ENCODE data around the gene SMIM10L1. TPM values are rescaled to one million over a fixed set of nuclear protein-coding genes. Genes with fewer than 3 reads are reported as not detected.
A peak's percentile ranks its signal among the peaks of the same experiment; 100 is the strongest.

SMIM10L1 gene
- polyA plus RNA-seq (ENCODE audit: insufficient read length in 3 of 3) = 10 to 100 TPM; 19.1 to 19.3 (median 19.2) TPM

DNA sequence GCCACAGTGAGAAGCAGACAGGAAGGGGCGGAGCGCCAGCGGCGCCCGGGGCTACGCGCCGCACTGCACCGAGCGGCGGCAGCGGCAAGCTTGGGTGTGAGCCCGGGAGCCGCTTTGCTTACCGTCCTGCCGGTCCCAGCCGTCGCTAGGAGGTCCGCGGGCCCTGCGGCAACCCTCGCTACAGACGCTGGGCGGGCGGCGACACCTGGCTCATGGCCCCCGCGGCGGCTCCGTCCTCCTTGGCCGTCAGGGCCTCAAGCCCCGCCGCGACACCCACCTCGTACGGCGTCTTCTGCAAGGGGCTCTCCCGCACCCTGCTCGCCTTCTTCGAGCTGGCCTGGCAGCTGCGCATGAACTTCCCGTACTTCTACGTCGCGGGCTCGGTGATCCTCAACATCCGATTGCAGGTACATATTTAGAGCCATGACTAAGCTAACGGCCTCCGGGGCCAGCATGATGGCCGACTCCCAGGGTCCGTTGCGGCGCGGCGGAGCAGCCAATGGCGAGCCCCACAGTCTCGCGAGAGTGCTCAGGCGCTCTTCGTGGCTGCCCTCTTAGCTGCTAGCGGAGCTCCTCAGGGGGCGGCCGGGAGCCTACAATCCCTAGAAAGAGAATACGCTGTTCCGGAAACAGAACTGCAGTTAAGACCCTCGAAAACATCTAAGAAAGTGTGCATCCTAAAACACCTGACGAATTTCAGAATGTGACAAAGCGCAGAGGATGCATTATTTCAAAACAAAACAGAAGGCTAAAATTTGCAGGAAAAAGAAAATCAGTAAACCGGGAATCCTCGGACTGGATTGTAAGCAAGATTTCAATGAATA lies at the start of gene SMIM10L1:
Gene SMIM10L1, plus strand, starts transcription at position 50 of the 824 bp plus-strand sequence. Its CDS starts 163 bp downstream, at position 213.
- peak; percentile 78 to 87 (median 80) for DNase-seq (ENCODE audit: low read depth in 3 of 3, low spot score in 2 of 3)

DNA sequence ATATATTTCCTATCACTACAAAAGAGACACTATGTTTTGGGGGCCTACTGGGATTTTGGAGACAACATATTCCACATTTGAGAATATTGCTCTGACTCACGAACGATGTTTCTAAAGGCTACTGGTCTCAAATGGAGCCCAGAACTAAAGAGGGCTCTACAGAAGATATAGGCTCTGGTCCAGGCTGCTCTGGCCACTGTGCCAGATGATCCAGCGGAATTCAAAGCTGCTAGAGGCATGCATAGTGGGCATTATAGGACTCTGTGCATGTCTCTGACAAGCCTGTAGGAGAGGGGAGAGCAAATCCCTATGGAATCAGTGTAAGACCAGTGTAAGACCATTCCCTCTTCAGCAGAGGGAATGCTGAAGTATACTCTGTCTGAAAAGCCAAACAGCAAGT lies 40.6 kb upstream of the SMIM10L1 start:
- DNase-seq (ENCODE audit: low read depth in 3 of 3, low spot score in 2 of 3) = no peak

DNA sequence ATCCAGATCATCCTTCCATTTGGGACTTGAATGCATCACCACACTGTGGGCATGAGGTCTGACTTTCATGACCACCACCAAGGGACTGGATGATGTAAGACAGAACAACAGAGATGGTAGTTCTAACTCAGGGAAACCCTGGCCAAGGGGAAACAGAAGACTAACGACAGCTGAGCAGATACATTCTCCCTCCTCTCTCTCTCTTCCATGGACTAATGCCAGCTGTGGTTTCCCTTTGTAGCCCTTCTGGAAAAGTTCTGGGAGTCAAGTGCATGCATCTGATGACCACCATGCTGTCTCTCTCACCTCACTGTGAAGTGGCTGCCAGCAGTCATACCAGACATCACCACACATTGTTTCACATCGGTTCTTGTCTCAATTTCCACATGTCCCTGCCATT lies 40.0 kb upstream of the SMIM10L1 start:
- no peak for DNase-seq (ENCODE audit: low read depth in 3 of 3, low spot score in 2 of 3)

DNA sequence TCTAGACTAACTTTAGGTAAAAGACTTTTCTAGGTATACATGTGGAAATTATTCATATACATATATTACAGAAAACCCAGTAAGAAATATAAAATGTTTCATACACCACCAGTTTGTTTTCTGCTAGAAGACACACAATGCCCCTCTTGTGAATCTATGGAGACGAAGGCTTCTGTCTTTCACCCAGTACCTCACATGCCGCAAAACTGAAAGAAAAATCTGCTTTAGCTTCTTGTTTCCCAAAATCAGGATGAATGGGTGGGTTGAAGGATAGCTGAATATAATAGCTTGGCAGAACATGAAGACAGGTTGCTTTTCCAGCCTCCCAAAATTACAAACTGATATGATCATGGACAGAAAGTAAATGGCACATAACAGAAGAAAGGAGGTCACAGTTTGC lies 37.8 kb upstream of the SMIM10L1 start:
- no peak for DNase-seq (ENCODE audit: low read depth in 3 of 3, low spot score in 2 of 3)

DNA sequence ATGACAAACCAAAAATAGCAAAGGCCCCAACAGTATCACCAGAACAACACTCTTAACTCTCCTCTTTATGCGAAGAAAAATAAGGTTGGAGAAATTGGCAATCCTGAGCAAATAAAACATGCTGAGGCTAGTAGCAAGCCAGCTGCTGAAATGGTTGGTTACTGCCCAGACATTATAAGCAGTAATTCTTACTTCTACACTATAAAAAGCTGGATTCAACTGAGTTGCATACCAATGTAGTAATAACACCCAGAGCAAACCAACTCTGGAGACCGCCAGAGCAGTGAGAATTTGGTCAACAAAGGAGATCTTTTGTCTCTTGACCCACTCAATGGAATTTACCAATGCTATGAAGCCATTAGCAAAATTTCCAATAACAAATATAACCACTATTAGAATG lies 37.2 kb upstream of the SMIM10L1 start:
- DNase-seq (ENCODE audit: low read depth in 3 of 3, low spot score in 2 of 3) = no peak

DNA sequence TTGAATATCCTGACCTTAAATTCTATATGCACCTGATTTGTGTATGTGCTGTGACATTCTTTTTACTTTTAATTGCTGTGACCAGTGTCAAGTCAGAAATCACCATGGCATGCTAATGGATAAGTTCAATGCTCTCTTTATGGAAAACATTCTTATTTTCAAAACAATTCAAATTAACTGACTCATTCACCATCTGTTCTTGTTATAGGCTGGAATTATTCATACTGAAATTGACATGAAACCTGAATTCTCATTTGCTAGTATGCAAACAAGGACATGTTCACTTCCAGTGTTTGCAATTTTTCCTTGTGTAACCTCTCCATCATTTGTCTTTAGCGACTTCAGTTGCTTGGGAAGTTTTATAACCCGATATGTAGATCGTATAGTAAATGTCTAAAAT lies 36.7 kb upstream of the SMIM10L1 start, which contains the start of gene TAS2R30:
Gene TAS2R30, minus strand, starts transcription at position 340 of the 400 bp plus-strand sequence. CDS start 400 bp downstream, outside the sequence.
- no peak for DNase-seq (ENCODE audit: low read depth in 3 of 3, low spot score in 2 of 3)

DNA sequence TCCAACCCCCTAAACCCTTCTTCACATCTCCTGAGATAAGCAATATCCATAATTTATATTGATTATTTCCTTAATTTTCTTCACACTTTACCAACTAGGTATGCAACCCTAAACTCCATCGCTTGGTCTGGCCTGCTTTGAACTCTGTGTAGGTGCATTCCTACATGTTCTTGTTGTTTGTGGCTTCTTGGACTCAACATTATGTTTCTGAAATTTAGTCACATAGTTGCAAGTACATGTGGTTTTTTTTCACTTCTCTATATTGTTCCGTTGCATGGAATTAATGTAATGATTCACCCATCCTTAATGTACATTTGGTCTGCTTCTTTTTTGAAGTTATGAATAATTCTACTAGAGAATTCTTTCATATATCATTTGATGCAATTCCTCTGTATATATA lies 34.9 kb upstream of the SMIM10L1 start:
- no peak for DNase-seq (ENCODE audit: low read depth in 3 of 3, low spot score in 2 of 3)

DNA sequence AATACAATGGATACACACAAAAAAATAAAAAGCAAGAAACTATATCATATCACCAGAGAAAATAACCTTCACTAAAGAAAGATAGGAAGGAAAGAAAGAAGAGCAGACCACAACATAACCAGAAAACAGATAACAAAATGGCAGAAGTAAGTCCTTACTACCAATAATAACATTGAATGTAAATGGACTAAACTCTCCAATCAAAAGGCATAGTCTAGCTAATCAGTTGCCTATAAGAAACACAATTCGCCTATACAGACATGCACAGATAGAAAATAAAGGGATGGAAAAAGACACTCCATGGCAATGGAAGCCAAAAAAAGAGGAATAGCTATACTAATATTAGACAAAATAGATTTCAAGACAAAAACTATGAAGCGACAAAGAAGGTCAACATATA lies 27.6 kb upstream of the SMIM10L1 start:
- DNase-seq (ENCODE audit: low read depth in 3 of 3, low spot score in 2 of 3) = no peak

DNA sequence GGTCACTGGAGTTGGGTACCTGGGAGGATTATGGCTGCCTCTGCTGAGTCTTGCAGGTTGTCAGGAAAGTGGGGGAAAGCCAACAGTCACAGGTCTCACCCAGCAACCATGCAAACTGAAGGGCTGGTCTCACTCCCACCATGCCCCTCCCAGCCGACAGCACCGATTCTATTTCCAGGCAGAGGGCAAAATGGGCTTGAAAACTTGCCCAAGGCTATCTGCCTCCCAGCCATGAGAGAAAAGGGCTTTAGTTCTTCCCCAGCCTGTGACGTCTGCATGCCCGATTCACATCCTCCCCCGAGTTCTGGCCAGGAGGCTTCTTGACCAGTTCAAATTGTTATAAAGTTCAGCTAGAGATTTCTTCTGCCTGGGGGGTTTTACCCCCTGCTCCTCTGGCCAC lies 26.7 kb upstream of the SMIM10L1 start:
- DNase-seq (ENCODE audit: low read depth in 3 of 3, low spot score in 2 of 3) = no peak

DNA sequence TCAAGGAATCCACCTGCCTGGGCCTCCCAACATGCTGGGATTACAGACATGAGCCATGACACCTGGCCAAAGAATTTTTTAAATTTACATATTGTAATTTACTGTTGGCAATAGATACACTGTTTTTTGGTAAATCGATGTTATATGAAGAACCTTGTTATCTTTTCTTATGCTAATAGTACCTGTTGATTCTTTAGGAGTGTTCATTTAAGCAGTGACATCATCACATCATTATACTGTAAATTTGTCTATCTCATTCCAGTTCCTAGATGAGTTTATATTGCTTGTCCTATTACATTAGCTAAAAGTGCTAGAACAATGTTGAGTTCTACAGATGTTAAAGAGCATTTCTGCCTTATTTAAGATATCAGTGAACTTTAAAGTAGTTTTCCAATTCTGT lies 23.6 kb upstream of the SMIM10L1 start:
- no peak for DNase-seq (ENCODE audit: low read depth in 3 of 3, low spot score in 2 of 3)

DNA sequence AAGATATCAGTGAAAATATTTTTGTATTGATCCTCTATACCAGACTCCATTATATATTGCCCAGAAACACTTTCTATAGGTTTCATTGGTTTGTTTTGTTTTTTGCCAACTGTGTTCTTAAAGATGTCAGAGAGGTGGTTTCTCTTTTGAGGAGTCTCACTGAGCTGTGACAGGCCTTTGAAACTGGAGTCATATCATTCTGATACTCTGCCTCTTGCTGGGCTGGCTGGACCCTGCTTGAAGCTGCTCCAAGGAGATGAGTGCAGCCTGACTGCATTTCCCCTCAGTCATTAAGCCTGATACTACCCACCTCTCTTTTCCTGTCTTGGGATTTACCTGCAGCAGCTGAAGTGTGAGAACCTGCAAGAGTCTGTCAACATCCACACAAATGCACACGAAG lies 20.2 kb upstream of the SMIM10L1 start:
- no peak for DNase-seq (ENCODE audit: low read depth in 3 of 3, low spot score in 2 of 3)

DNA sequence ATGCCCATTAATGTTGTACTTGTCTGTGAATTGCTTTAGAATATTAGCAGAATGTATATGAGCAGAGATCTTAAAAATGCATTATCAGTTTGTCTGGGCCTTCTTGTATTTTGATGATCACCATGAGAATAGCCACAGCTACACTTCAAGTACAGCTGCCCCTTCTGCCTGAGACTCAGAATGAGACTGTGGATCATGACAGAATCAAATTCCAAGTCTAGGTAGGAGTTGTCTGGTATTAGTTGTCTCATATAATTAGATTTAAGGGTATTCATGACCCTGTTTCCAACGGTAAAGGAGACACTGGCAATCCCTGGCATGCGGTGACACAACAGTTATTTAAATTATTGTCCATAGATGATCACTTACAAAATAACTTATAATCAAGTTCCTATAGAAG lies 18.3 kb upstream of the SMIM10L1 start:
- no peak for DNase-seq (ENCODE audit: low read depth in 3 of 3, low spot score in 2 of 3)

DNA sequence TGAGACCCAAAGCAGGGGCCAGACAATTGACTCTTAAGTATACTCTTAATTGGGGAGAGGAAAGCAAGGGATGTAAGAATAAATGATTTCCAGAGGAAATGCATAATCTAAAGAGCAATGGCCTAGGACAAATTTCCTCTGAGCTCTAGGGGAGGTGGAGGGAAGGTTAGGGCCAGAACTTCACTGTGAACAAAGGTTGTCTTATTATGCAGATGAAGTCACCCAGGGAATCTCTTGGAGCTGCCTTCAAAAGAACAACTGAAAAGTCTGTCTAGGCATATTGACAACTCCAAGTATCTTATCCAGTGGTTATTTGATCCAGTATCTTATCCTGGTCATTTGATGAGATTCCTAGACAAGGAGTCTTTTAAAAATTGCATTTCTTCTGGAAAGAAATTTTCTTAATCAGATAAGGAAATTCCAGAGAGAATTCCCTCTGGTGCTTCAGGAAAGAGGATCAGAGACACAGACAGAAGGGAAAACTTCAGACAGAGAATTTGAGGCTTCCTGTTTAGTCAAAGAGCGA lies 16.5 kb upstream of the SMIM10L1 start:
- no peak for DNase-seq (ENCODE audit: low read depth in 3 of 3, low spot score in 2 of 3)

DNA sequence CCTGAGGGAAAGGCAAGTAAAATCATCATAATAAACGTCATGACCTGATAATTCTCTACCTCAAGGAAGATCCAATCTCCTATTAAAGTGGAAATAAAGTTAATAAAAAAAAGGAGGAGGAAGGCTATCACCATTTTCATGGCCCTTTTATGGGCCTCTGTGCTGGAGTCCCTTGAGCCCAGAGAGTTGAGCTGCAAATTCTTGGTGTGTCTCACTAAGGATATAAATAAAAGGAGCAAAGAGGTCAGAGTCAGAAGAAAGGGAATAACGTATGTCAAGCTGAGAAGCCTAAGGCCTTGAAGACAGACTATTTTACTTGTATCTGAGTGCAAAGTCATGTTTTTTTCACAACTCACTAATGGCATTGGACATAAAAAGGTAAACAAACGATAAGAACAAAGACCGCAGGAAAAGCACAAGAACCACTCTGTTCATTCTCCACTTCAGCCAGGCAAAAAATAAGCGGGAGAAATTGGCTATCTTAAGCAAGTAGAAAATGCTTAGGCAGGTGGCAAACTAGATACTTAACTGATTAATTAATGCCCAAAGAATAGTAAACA lies 12.0 kb upstream of the SMIM10L1 start:
- DNase-seq (ENCODE audit: low read depth in 3 of 3, low spot score in 2 of 3) = no peak

DNA sequence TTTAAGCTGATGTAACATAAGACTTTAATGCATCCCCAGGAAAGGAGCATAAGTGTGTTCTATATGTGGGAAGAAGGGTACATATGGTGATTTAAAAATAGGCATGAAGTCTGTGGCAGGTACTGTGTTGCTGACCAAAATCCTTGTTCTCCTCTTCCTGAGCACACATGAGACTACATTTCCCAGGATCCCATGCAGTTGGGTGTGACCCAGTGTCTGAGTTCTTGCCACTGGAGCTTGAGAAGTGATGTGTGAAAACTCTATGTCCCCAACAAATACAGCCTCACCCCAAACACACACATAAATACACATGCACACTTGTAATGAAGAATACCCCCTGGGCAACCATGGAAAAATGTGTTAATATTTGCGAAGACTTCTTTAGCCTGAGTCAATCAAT lies 8.5 kb upstream of the SMIM10L1 start:
- DNase-seq (ENCODE audit: low read depth in 3 of 3, low spot score in 2 of 3) = no peak

DNA sequence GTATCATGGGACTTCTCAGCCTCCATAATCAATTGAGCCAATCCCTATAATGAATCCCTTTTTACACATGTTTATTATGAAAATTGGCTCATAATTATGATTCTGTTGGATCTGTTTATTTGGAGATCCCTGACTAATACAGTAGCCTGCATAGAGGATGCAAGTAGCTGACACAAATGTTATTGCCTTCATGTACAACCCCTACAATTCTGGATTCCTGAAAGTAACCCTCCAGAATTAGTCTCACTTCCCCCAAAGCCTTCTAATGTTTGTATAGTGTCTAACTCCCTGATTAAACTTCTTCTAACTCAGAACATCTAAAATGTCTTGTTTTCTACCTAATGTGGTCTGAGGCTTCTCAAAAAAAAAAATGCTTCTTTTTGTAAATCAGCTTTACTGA lies 6.6 kb upstream of the SMIM10L1 start:
- no peak for DNase-seq (ENCODE audit: low read depth in 3 of 3, low spot score in 2 of 3)

DNA sequence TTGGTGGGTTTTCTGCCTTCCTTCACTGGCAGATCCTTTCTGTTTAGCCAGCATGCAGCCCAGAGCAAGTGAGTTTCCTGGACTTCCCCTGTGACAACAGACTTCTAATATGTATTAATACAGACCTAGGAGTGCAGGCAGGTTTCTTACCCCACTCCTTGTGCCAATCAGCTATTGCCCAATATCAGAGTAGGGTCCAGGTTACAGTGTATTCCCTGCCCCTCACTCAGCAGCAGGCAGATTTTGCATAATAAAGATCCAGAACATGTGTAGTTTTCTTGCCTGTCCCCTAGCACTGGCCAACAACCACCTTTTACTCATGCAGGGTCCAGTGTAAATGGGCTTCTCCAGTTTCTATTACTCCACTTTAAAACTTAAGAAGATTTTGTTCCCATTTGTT lies 4.7 kb upstream of the SMIM10L1 start:
- no peak for DNase-seq (ENCODE audit: low read depth in 3 of 3, low spot score in 2 of 3)

DNA sequence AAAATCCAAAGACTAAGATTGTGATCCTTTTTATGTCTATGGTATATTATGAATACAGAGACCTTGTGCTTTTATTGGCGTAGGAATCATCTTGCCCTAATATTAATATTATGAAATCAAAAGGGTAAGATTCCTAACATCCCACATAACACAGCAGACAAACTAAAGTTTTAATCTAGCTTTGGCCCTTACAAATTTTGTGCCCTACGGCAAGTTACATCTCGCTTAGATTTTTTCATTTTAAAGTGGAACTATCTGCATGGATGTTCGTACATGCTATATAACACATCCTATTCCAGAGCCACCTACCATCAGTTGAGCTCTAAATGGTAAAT lies 217 bp upstream of the SMIM10L1 start:
- no peak for DNase-seq (ENCODE audit: low read depth in 3 of 3, low spot score in 2 of 3)

DNA sequence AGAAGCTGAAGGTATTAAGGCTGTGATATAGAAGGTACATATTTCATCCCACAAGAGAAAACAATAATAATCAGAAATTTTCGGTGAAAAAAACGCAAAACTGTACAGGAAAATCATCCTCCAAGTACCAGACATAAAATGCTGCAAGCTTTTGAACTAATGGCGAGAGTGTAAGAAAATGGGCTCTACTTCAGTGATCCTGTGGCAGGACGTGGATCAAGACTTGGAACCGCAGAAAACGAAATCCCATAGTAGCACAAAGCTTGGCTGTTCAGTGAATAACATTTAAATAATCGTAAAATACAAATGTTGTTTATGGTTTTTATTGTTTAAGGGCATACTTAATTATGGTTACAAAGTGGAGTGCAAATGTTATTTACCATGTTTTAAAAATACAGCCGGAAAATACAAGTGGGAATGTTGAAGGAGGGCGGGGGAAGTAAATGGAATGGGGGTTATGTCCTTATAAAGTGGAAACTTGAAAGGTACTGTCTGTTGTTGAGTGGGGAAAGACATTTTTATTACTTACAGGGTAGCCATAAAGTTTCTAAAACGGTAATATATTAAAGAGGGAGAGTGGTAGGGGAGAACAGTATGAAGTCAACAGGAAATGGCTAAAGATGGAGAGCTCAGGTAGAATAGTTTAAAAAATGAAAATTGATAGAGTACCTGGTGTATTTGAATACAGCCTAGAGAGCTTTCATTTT lies 1.1 kb downstream of the SMIM10L1 start:
- DNase-seq (ENCODE audit: low read depth in 3 of 3, low spot score in 2 of 3) = peak; percentile 27 to 77 (median 29)

DNA sequence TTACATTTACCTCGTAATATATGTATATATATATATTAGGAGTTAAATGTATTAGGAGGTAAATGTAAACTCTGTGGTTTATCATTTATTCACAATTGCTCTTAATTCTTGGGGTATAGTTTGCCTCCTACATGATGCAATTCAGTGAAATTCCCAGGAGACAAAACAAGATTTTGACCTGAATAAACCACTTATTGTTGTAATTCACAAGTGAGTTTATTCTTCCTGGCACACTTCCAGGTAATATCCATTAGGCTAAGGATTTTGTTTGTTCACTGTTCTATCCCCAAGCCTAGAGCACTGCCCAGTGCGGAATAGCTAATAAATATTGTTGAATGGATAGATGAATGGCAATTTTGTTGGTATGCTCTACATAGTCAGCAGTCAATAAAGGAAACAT lies 3.0 kb downstream of the SMIM10L1 start:
- DNase-seq (ENCODE audit: low read depth in 3 of 3, low spot score in 2 of 3) = no peak

DNA sequence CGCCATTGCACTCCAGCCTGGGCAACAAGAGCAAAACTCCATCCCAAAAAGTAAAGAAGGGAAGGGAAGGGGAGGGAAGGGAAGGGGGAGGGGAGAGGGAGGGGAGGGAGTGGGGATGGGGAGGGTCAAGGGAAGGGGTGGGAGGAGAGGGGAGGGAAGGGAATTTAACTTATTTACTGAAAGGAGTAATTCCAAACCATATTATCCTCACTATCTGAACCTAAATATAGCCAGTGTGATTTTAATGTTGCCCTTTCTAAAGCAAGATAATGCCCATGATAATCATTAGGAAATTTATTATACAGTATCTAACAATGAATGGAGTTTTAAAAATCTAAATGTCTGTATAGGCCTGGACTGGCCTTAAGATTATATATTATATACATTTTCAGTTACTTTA lies 7.3 kb downstream of the SMIM10L1 start:
- no peak for DNase-seq (ENCODE audit: low read depth in 3 of 3, low spot score in 2 of 3)

DNA sequence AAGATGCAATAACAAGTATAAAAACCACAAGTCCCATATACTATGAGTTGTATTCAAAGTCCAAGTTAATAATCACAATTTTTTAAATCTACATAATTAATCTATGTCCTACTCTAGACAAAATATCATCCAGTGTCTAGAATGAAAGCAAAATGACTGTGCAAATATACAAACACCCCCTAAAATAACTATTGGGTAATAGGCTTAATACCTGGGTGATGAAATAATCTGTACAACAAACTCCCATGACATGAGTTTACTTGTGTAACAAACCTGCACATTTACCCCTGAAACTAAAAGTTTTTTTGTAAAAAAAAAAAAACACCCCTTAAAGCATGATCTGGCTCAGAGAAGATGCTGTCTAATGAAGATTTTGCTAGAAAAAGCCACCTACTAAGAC lies 11.5 kb downstream of the SMIM10L1 start:
- DNase-seq (ENCODE audit: low read depth in 3 of 3, low spot score in 2 of 3) = no peak
